COLO829 (cell line): Measurements from ENCODE around the gene MGST3.
A peak's percentile ranks its signal among the peaks of the same experiment; 100 is the strongest.
"Not testable (repeated sequence)": the region's sequence is repeated elsewhere in the genome, so short reads cannot be mapped to it uniquely, and the experiment has no call there.

Experiments
- DNase-seq: peaks from one replicate; pipeline ENCODE4 v3.0.0; 2012; ENCODE audit warnings: low spot score

Gene MGST3

DNA sequence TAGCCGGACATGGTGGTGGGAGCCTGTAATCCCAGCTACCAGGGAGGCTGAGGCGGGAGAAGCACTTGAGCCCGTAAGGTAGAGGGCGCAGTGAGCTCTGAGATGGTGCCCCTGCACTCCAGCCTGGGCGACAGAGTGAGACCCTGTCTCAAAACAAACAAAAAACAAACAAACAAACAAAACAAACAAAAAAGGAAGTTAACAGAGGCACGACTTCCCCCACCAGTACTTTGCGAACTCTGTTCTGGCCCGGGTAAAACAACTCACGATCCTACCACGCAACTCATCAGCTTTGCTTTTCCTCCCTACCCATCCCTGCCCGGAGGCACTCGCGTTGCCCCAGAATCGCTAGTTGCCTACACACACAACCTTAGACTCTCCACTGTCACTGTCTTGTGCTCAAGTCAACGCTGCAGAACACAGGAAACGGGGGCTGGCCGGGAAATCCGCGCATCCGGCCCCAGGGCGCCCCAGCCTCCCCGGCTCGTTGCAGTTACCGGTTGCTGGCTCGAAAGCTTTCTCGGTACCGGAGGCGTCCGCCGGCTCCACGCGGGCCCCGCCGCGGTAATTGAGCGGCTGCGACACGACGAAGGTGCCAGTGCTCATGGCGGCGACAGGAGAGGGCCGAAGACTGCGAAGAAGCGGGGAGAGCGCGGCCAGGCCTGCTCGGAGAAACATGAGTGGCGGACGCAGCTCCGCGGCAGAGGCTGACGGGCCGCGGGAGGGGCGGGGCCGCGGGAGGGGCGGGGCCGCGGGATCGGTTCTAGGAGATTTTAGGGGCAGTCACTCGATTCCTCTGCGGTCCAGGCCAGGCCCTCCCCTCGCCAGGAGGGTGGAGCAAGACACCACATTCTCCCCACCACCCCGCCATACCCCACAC, 67.1 kb downstream of the MGST3 start, which contains the start of gene ALDH9A1:
TSS of gene ALDH9A1 (minus strand) at position 682 of the 880 bp plus-strand sequence. CDS start at position 678, 4 bp downstream.
- peak; percentile 89 for DNase-seq

DNA sequence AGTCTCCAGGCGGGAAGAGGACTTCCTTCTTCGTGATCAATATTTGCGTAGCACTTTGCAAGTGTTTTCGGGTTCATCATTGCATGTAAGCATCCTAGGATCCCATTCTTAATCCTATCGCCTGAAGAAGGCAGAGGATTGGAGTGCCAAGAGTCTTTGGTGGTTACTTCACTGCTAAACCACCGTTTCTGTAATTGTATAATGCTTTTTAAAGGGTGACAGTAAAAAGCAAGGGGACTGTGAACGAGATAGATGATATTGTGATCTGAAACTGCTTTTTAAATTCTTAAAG, 67.7 kb downstream of the MGST3 start:
- DNase-seq: no peak

DNA sequence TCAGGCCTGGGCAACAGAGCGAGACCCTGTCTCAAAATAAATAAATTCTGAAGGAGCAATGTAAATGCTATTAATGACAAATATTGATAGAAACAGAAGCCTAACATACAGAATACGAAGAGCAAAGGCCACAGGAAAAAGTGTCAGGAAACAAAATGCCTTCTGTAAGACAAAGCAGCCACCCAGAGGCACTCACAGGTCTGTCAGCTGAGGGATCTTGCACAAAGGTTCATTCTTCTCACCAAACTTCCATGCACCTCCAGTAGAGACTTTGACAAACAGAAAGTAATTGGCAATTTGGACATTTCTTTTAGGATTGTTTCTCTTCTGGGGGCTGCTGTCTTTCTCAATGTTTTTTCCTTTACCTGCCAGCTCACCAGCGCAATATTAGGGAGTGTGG, 68.5 kb downstream of the MGST3 start:
- peak; percentile 63 for DNase-seq

DNA sequence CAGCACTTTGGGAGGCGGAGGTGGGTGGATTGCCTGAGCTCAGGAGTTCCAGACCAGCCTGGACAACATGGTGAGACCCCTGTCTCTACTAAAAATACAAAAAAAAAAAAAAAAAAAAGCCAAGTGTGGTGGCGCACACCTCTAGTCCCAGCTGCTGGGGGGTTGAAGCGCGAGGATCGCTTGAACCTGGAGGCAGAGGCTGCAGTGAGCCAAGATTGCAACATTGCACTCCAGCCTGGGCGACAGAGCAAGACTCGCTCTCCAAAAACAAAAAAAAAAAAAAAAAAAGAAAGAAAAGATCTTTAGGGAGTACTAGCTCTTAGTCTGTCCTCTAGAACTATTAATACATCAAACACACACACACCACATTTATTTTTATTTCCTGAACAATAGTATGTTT, 70.9 kb downstream of the MGST3 start:
- DNase-seq: not testable (repeated sequence)

DNA sequence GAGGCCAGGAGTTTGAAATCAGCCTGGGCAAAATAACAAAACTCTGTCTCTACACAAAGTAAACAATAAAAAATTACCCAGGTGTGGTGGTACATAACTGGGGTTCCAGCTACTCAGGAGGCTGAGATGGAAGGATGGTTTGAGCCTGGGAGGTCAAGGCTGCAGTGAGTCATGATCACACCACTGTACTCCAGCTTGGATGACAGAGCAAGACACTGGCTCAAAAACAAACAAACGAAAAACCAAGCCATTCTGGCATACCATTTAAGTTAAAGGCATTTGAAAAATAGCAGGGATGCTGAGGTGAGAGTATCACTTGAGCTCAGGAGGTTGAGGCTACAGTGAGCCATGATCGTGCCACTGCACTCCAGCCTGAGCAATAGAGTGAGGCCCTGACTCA, 72.6 kb downstream of the MGST3 start:
- DNase-seq: no peak
